Mesenchymal stem cell (in vitro differentiated cells and primary cell): ENCODE measurements around the gene FBXW8.

Experiments used
- DNase-seq: peaks from one replicate; pipeline ENCODE4 v3.0.0-alpha.2; 2013
- H2AFZ ChIP-seq: one replicate; pipeline ENCODE4 v1.6.1; 2013; ENCODE audit warnings: low read depth, mild to moderate bottlenecking, control low read depth, inconsistent platforms, low read length, moderate library complexity
- H2AK5ac ChIP-seq: 2 replicates; pipeline ENCODE4 v1.6.1; 2013; ENCODE audit warnings: low read length, moderate library complexity, mild to moderate bottlenecking, inconsistent platforms; ENCODE audit not compliant: severe bottlenecking
- H2BK120ac ChIP-seq: one replicate; pipeline ENCODE4 v1.6.1; 2013; ENCODE audit warnings: low read depth, mild to moderate bottlenecking, inconsistent platforms, low read length, moderate library complexity
- H2BK12ac ChIP-seq, 2 experiments: one replicate each; pipeline ENCODE4 v1.6.1; 2013; ENCODE audit warnings: inconsistent platforms in 2 of 2, low read length in 2 of 2, mild to moderate bottlenecking in 2 of 2, moderate library complexity in 2 of 2, control low read depth in 1 of 2
- H2BK15ac ChIP-seq: one replicate; pipeline ENCODE4 v1.6.1; 2013; ENCODE audit warnings: mild to moderate bottlenecking, low read depth, inconsistent platforms; ENCODE audit not compliant: poor library complexity, severe bottlenecking
- H2BK5ac ChIP-seq: 2 replicates; pipeline ENCODE4 v1.6.1; 2013; ENCODE audit warnings: low read depth, mild to moderate bottlenecking, low read length, control low read depth, inconsistent platforms; ENCODE audit not compliant: poor library complexity, severe bottlenecking
- H3K14ac ChIP-seq, 2 experiments: one replicate each; pipeline ENCODE4 v1.6.1; 2013; ENCODE audit warnings: inconsistent platforms in 2 of 2, low read length in 2 of 2, control low read depth in 1 of 2, mild to moderate bottlenecking in 1 of 2, moderate library complexity in 1 of 2
- H3K18ac ChIP-seq, 2 experiments: one replicate each; pipeline ENCODE4 v1.6.1; 2013; ENCODE audit warnings: inconsistent platforms in 2 of 2, low read length in 2 of 2, control low read depth in 1 of 2, low read depth in 1 of 2, mild to moderate bottlenecking in 1 of 2
- H3K23ac ChIP-seq, 2 experiments: one replicate each; pipeline ENCODE4 v1.6.1; 2013; ENCODE audit warnings: inconsistent platforms in 2 of 2, low read length in 2 of 2, mild to moderate bottlenecking in 2 of 2, moderate library complexity in 2 of 2, control low read depth in 1 of 2
- H3K27ac ChIP-seq: 2 replicates; pipeline ENCODE4 v1.5.1; 2013; ENCODE audit warnings: mild to moderate bottlenecking, moderate library complexity, low read length, control low read depth, inconsistent platforms; ENCODE audit not compliant: poor library complexity, severe bottlenecking
- H3K27me3 ChIP-seq, 2 experiments: 2 replicates each; pipeline versions ENCODE4 v1.6.1 to v1.7.0; 2013; ENCODE audit warnings: low read length in 2 of 2, mild to moderate bottlenecking in 2 of 2, moderate library complexity in 2 of 2, control low read depth in 1 of 2, inconsistent platforms in 1 of 2; ENCODE audit not compliant: control insufficient read depth in 1 of 2, insufficient read depth in 1 of 2
- H3K36me3 ChIP-seq, 2 experiments: 2 replicates each; pipeline versions ENCODE4 v1.6.1 to v1.7.0; 2013; ENCODE audit warnings: low read length in 2 of 2, control low read depth in 1 of 2, inconsistent platforms in 1 of 2, low read depth in 1 of 2, mild to moderate bottlenecking in 1 of 2; ENCODE audit not compliant: insufficient read depth in 2 of 2, control insufficient read depth in 1 of 2
- H3K4ac ChIP-seq, 2 experiments: one replicate each; pipeline ENCODE4 v1.6.1; 2013; ENCODE audit warnings: inconsistent platforms in 2 of 2, low read length in 2 of 2, mild to moderate bottlenecking in 2 of 2, moderate library complexity in 2 of 2, control low read depth in 1 of 2, low read depth in 1 of 2
- H3K4me1 ChIP-seq: 2 replicates; pipeline ENCODE4 v1.6.1; 2013; ENCODE audit warnings: low read depth, low read length, control low read depth; ENCODE audit not compliant: control insufficient read depth, insufficient read depth
- H3K4me2 ChIP-seq: 2 replicates; pipeline ENCODE4 v1.6.1; 2013; ENCODE audit warnings: low read length, mild to moderate bottlenecking, inconsistent platforms; ENCODE audit not compliant: poor library complexity, severe bottlenecking
- H3K4me3 ChIP-seq, 2 experiments: 2 replicates each; pipeline versions ENCODE4 v1.5.1 to v1.7.0; 2013; ENCODE audit warnings: low read length in 2 of 2, mild to moderate bottlenecking in 2 of 2, control low read depth in 1 of 2, low read depth in 1 of 2; ENCODE audit not compliant: insufficient read depth in 1 of 2
- H3K79me1 ChIP-seq: replicated peaks from 2 replicates; pipeline ENCODE4 v1.6.1; 2013; ENCODE audit warnings: mild to moderate bottlenecking, control low read depth, low read length, inconsistent platforms; ENCODE audit not compliant: poor library complexity, severe bottlenecking
- H3K9ac ChIP-seq: 2 replicates; pipeline ENCODE4 v1.7.0; 2013; ENCODE audit warnings: mild to moderate bottlenecking, low read length, moderate library complexity
- H3K9me3 ChIP-seq: 2 replicates; pipeline ENCODE4 v1.7.0; 2013; ENCODE audit warnings: mild to moderate bottlenecking, low read length; ENCODE audit not compliant: control insufficient read depth
- H4K8ac ChIP-seq: one replicate; pipeline ENCODE4 v1.6.1; 2013; ENCODE audit warnings: inconsistent platforms, mild to moderate bottlenecking, low read length, moderate library complexity
- H4K91ac ChIP-seq: one replicate; pipeline ENCODE4 v1.6.1; 2013; ENCODE audit warnings: mild to moderate bottlenecking, low read length, inconsistent platforms
- WGBS: methylation state at CpG from one replicate; pipeline ENCODE4 v1.1.7; 2013; ENCODE audit warnings: mixed read lengths; 5-methylcytosine and 5-hydroxymethylcytosine counted together

FBXW8 gene

GRCh38 chr12:116969615-116970585 lies 59.1 kb downstream of the FBXW8 start:
- Histone ChIP-seq H3K23ac (no peak overlapping the region), H4K8ac (no peak overlapping the region), H3K79me1 (peaks cover 27% of the 10 kb centered on the region), H3K14ac (no peak overlapping the region), H2BK120ac (no peak overlapping the region), H2AK5ac (no peak overlapping the region), H3K4ac (no peak overlapping the region), H4K91ac (no peak overlapping the region), H2BK12ac (no peak overlapping the region), H3K4me1 (no peaks in the 10 kb centered on the region), H3K9ac (no peak overlapping the region), H3K4me2 (no peak overlapping the region), H2BK15ac (no peak overlapping the region), H3K9me3 (no peaks in the 10 kb centered on the region), H3K36me3 (peaks cover 16 to 66% of the 10 kb centered on the region in 2 experiments), H3K27me3 (no peaks in the 10 kb centered on the region), H3K27ac (no peak overlapping the region), H3K18ac (no peak overlapping the region), H2AFZ (no peak overlapping the region), H3K4me3 (no peak overlapping the region), H2BK5ac (no peak overlapping the region)
- 91% methylated on average over 30 of the region's 30 CpGs for WGBS
- no peak for DNase-seq

- no peaks in the 10 kb centered on the region for H3K9me3 ChIP-seq
- no peak for DNase-seq
- no peaks in the 10 kb centered on the region for H3K4me1 ChIP-seq
- H2BK15ac ChIP-seq, result no peak overlapping the region
- H3K27ac ChIP-seq, result no peak overlapping the region
- peaks cover 15 to 59% of the 10 kb centered on the region in 2 experiments for H3K36me3 ChIP-seq
- H4K91ac ChIP-seq, result no peak overlapping the region
- no peak overlapping the region for H3K4me3 ChIP-seq
- H2AFZ ChIP-seq, result no peak overlapping the region
- H3K18ac ChIP-seq, result no peak overlapping the region
- 94% methylated on average over 4 of the region's 4 CpGs for WGBS
- H3K27me3 ChIP-seq, result no peaks in the 10 kb centered on the region
- H2AK5ac ChIP-seq, result no peak overlapping the region
- no peak overlapping the region for H3K23ac ChIP-seq
- no peak overlapping the region for H3K14ac ChIP-seq
- H4K8ac ChIP-seq, result no peak overlapping the region
- H3K9ac ChIP-seq, result no peak overlapping the region
- no peak overlapping the region for H2BK120ac ChIP-seq
- H2BK12ac ChIP-seq, result no peak overlapping the region
- H3K4ac ChIP-seq, result no peak overlapping the region
- no peak overlapping the region for H3K4me2 ChIP-seq
- H2BK5ac ChIP-seq, result no peak overlapping the region
- H3K79me1 ChIP-seq, result peaks cover 24% of the 10 kb centered on the region
Measured at GRCh38 chr12:116971222-116971621, 60.5 kb downstream of the FBXW8 start.

DNA sequence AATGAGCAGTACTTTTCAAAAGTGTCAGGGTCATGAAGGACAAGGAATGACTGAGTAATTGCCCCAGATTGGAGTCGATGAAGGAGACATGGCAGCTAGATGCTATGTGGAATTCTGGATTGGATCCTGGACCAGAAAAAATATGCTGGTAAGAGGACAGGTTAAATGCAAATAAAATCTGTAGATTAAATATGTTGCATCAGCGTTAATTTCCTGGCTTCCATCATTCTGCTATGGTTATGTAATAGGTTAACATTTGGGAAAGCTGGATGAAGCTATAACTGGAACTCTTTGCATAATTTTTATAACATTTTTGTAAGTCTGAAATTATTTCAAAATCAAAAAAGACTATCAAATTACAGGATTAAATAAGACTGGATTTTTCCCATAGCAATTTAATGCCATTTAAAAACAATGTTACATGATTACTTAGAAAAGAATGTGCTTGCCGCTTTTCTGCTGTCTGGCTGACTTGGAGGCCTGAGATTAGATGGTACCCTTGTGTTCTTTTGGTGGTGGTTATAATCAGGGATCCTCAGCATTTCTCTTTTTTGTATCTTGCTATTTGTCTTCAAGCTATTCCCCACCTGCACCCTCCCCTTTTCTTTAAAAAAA lies 65.1 kb downstream of the FBXW8 start:
- Histone ChIP-seq H2BK15ac (no peak overlapping the region), H4K91ac (no peak overlapping the region), H3K9me3 (no peaks in the 10 kb centered on the region), H4K8ac (no peak overlapping the region), H2AFZ (no peak overlapping the region), H3K36me3 (peaks cover 9 to 32% of the 10 kb centered on the region in 2 experiments), H2BK5ac (no peak overlapping the region), H2AK5ac (no peak overlapping the region), H3K4ac (no peak overlapping the region), H2BK120ac (no peak overlapping the region), H3K14ac (no peak overlapping the region), H3K79me1 (peaks cover 12% of the 10 kb centered on the region), H3K4me1 (peaks cover 2% of the 10 kb centered on the region), H3K9ac (no peak overlapping the region), H3K18ac (no peak overlapping the region), H3K27ac (no peak overlapping the region), H3K27me3 (no peaks in the 10 kb centered on the region), H3K4me2 (no peak overlapping the region), H3K23ac (no peak overlapping the region), H3K4me3 (no peak overlapping the region), H2BK12ac (no peak overlapping the region)
- 100% methylated on average over 3 of the region's 3 CpGs for WGBS
- no peak for DNase-seq
